ENCODE measurements around the gene ATRNL1.

DNA sequence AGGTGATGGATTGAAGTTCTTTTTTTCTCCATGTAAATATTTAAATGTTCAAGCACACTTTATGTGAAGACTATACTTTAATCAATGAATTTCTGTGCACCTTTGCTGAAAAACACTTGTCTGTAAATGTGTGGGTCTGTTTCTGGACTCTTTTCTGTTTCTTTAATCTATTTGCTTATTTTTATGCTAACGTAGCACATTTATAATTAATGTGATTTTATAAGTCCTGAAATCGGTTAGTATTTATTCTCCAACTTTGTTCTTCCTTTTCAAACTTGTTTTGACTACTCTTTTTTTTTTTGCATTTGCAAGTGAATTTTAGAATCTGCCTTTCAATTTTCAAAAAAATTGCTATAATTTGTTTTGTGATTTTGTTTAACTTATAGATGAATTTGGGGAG lies 334.4 kb downstream of the ATRNL1 start:
- TF ChIP-seq, protein P1, sequence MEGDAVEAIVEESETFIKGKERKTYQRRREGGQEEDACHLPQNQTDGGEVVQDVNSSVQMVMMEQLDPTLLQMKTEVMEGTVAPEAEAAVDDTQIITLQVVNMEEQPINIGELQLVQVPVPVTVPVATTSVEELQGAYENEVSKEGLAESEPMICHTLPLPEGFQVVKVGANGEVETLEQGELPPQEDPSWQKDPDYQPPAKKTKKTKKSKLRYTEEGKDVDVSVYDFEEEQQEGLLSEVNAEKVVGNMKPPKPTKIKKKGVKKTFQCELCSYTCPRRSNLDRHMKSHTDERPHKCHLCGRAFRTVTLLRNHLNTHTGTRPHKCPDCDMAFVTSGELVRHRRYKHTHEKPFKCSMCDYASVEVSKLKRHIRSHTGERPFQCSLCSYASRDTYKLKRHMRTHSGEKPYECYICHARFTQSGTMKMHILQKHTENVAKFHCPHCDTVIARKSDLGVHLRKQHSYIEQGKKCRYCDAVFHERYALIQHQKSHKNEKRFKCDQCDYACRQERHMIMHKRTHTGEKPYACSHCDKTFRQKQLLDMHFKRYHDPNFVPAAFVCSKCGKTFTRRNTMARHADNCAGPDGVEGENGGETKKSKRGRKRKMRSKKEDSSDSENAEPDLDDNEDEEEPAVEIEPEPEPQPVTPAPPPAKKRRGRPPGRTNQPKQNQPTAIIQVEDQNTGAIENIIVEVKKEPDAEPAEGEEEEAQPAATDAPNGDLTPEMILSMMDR (IDR thresholded peaks at IDR 0.05 in 8 of 11, conservative IDR thresholded peaks at IDR 0.05 in 3 of 11), result no peak
- TF ChIP-seq POLR2A (IDR thresholded peaks at IDR 0.05) (no peak), POLR2AphosphoS5 (IDR thresholded peaks at IDR 0.05) (no peak)
